B cell (primary cell): ENCODE measurements around the gene GHRL. TPM values are rescaled to one million over a fixed set of nuclear protein-coding genes. Genes with fewer than 3 reads are reported as not detected.

Experiments used
- ATAC-seq: fragments of 200-7000 bp; cut with Tn5 transposase; one replicate; pipeline ENCODE4 v1.10.0; 2021; ENCODE audit warnings: low read depth, mild to moderate bottlenecking, moderate number of reproducible peaks, moderate library complexity
- CTCF ChIA-PET: fragments of 350-600 bp; sonication (Branson Sonifier 250); formaldehyde crosslinking; loops from one replicate; lab custom pipeline; 2021; ENCODE audit warnings: antibody characterized with exemption, inconsistent platforms; lab: Charles Lee
- POLR2A ChIA-PET: fragments of 350-600 bp; sonication (Branson Sonifier 250); formaldehyde crosslinking; loops from one replicate; lab custom pipeline; 2021; ENCODE audit warnings: antibody characterized with exemption; lab: Charles Lee
- DNase-seq: peaks from one replicate; pipeline ENCODE4 v3.0.0; 2013
- H2AFZ ChIP-seq: 2 replicates; pipeline ENCODE4 v1.6.1; 2012; ENCODE audit warnings: mild to moderate bottlenecking, low read depth, low read length; ENCODE audit not compliant: insufficient read depth, poor library complexity, severe bottlenecking
- H3K27ac ChIP-seq, 2 donors: 1 replicate in 1 of 2; 2 replicates in 1 of 2; pipeline ENCODE4 v1.5.1; 2012 to 2013; ENCODE audit warnings: low read length in 2 of 2, mild to moderate bottlenecking in 2 of 2, moderate library complexity in 1 of 2
- H3K27me3 ChIP-seq, 4 experiments: fragments of 200-600 bp in 1 of 4; sonication (generic) in 1 of 4; replicated peaks in 1 of 4; 1 replicate in 2 of 4; 2 replicates in 2 of 4; pipeline versions ENCODE4 v1.6.1 to v1.7.0; 2013 to 2016; ENCODE audit warnings: low read length in 3 of 4, mild to moderate bottlenecking in 2 of 4, mixed read lengths in 1 of 4, moderate library complexity in 1 of 4; ENCODE audit not compliant: insufficient read depth in 4 of 4, control insufficient read depth in 3 of 4; ENCODE audit errors: control extremely low read depth in 1 of 4
- H3K36me3 ChIP-seq, 2 experiments: replicated peaks in 1 of 2; 1 replicate in 1 of 2; 2 replicates in 1 of 2; pipeline versions ENCODE4 v1.6.1 to v1.7.1; 2013; ENCODE audit warnings: low read length in 1 of 2; ENCODE audit not compliant: insufficient read depth in 2 of 2, control insufficient read depth in 1 of 2; ENCODE audit errors: control extremely low read depth in 1 of 2, extremely low read depth in 1 of 2
- H3K4me1 ChIP-seq, 2 donors: fragments of 200-600 bp in 1 of 2; sonication (generic) in 1 of 2; 1 replicate in 1 of 2; 2 replicates in 1 of 2; pipeline versions ENCODE4 v1.5.1 to v1.6.1; 2013 to 2017; ENCODE audit warnings: low read length in 2 of 2; ENCODE audit not compliant: control insufficient read depth in 2 of 2, insufficient read depth in 2 of 2
- H3K4me2 ChIP-seq: replicated peaks from 2 replicates; pipeline ENCODE3; 2012; ENCODE audit warnings: mild to moderate bottlenecking, low read depth, low read length; ENCODE audit not compliant: poor library complexity, severe bottlenecking
- H3K4me3 ChIP-seq, 5 experiments: fragments of 200-600 bp in 1 of 5; sonication (generic) in 1 of 5; 1 replicate in 3 of 5; 2 replicates in 2 of 5; pipeline versions ENCODE4 v1.5.1 to v1.7.0; 2011 to 2016; ENCODE audit warnings: low read length in 4 of 5, mild to moderate bottlenecking in 4 of 5, low read depth in 2 of 5, control low read depth in 1 of 5, moderate library complexity in 1 of 5; ENCODE audit not compliant: insufficient read depth in 1 of 5; ENCODE audit errors: control extremely low read depth in 1 of 5, extremely low read depth in 1 of 5
- H3K79me2 ChIP-seq: fragments of 200-600 bp; sonication (generic); one replicate; pipeline ENCODE4 v1.6.0; 2016; ENCODE audit warnings: low read length; ENCODE audit not compliant: control insufficient read depth, insufficient read depth
- H3K9ac ChIP-seq: fragments of 200-600 bp; sonication (generic); 2 replicates; pipeline ENCODE4 v1.6.1; 2017; ENCODE audit warnings: mild to moderate bottlenecking, low read length, moderate library complexity
- H3K9me3 ChIP-seq, 3 donors: one replicate each; pipeline versions ENCODE4 v1.6.1 to v1.7.1; 2013; ENCODE audit warnings: low read length in 2 of 3; ENCODE audit not compliant: control insufficient read depth in 2 of 3, insufficient read depth in 1 of 3; ENCODE audit errors: control extremely low read depth in 1 of 3
- H4K20me1 ChIP-seq: 2 replicates; pipeline ENCODE4 v1.6.0; 2012; ENCODE audit warnings: mild to moderate bottlenecking, low read length; ENCODE audit not compliant: insufficient read depth, control insufficient read depth, poor library complexity, severe bottlenecking
- H3K27ac Mint-ChIP-seq: one replicate; pipeline ENCODE4 v1.8.0; 2021; ENCODE audit warnings: mixed read lengths
- H3K27me3 Mint-ChIP-seq: one replicate; pipeline ENCODE4 v1.8.0; 2021; ENCODE audit warnings: mixed read lengths
- H3K4me1 Mint-ChIP-seq: one replicate; pipeline ENCODE4 v1.8.0; 2021; ENCODE audit warnings: mixed read lengths
- H3K4me3 Mint-ChIP-seq: one replicate; pipeline ENCODE4 v1.8.0; 2021; ENCODE audit warnings: mixed read lengths
- H3K9me3 Mint-ChIP-seq: one replicate; pipeline ENCODE4 v1.8.0; 2022; ENCODE audit warnings: mixed read lengths; ENCODE audit not compliant: insufficient read depth
- CTCF ChIP-seq: fragments of 200-600 bp; IDR thresholded peaks from one replicate; pipeline ENCODE4 v1.8.0; 2022; ENCODE audit warnings: antibody characterized with exemption, mild to moderate bottlenecking
- EZH2 ChIP-seq: IDR thresholded peaks from 2 replicates; pipeline ENCODE4 v1.6.1; 2012; ENCODE audit warnings: borderline replicate concordance, low read depth, mild to moderate bottlenecking, moderate library complexity, low read length; ENCODE audit not compliant: insufficient read depth, poor library complexity, severe bottlenecking
- WGBS: methylation state at CpG from one replicate; pipeline ENCODE4 v1.1.5; 2013; ENCODE audit warnings: missing lambda C conversion rate; ENCODE audit not compliant: insufficient coverage; 5-methylcytosine and 5-hydroxymethylcytosine counted together
- intact Hi-C: fragments of 100-400 bp; cut with micrococcal nuclease; formaldehyde crosslinking; loops from one replicate; pipeline ENCODE4 v1.10.0; 2022
- polyA plus RNA-seq: library from polyadenylated mRNA; depleted of rRNA; stranded (reverse); fragments of >200 nt; gene quantifications from 2 replicates; pipeline ENCODE4 v1.2.3, GENCODE V29; 2012
- total RNA-seq, 2 donors: library from RNA; stranded (reverse); fragments of 120-200 nt in 1 of 2; gene quantifications; 1 replicate in 1 of 2; 2 replicates in 1 of 2; pipeline versions ENCODE4 v1.2.3 to v1.2.4, GENCODE V29; 2013 to 2022

The GHRL gene
- total and polyA plus RNA-seq, 2 donors (not counting 1 experiment from before 2014, with no cell fraction given) = 2.8 to 3.0 TPM

GRCh38 chr3:10333349-10333650 is 40.6 kb upstream of the GHRL start:
- Histone ChIP-seq H3K27ac (peak overlapping the region in 1 of 2 donors; percentile 34), H3K79me2 (no peaks in the 10 kb centered on the region), H3K36me3 (no peaks in the 10 kb centered on the region), H3K9me3 (no peaks in the 10 kb centered on the region), H3K9ac (no peak overlapping the region), H4K20me1 (no peaks in the 10 kb centered on the region), H3K27me3 (no peaks in the 10 kb centered on the region), H3K4me1 (peaks cover 13 to 14% of the 10 kb centered on the region in 2 donors), H2AFZ (peak overlapping the region; percentile 40), H3K4me3 (no peak overlapping the region), H3K4me2 (peak overlapping the region; percentile 37)
- CTCF ChIA-PET = interaction anchor here (2.0 kb wide), 1 partner anchor 405 kb away, joined by 12 read pairs; no protein-coding TSS in a partner anchor
- POLR2A ChIA-PET = no interaction called here
- intact Hi-C loops = no loop called here
- peaks cover 16% of the 10 kb centered on the region for H3K27me3 Mint-ChIP-seq
- WGBS = 6% methylated on average over 1 of the region's 2 CpGs
- H3K4me1 Mint-ChIP-seq = peaks cover 38% of the 10 kb centered on the region
- no peak for TF ChIP-seq CTCF
- no peak for TF ChIP-seq EZH2
- H3K27ac Mint-ChIP-seq = peak overlapping the region; percentile 2
- no peak overlapping the region for H3K4me3 Mint-ChIP-seq
- no peaks in the 10 kb centered on the region for H3K9me3 Mint-ChIP-seq
- ATAC-seq = no peak
- no peak for DNase-seq

- no peak overlapping the region for H3K27ac ChIP-seq
- H3K27me3 ChIP-seq = peaks cover 0 to 1% (median under 1%) of the 10 kb centered on the region in 4 experiments
- ATAC-seq = peak; percentile 45
- intact Hi-C loops = no loop called here
- TF ChIP-seq CTCF (no peak), EZH2 (no peak)
- DNase-seq = peak; percentile 60
- CTCF ChIA-PET = no interaction called here
- H3K79me2 ChIP-seq = no peaks in the 10 kb centered on the region
- H3K9me3 ChIP-seq = no peaks in the 10 kb centered on the region
- H3K4me1 Mint-ChIP-seq = peaks cover 36% of the 10 kb centered on the region
- POLR2A ChIA-PET = no interaction called here
- H3K4me3 Mint-ChIP-seq = no peak overlapping the region
- H3K9ac ChIP-seq = no peak overlapping the region
- no peaks in the 10 kb centered on the region for H3K36me3 ChIP-seq
- H3K27ac Mint-ChIP-seq = no peak overlapping the region
- peaks cover 13 to 14% of the 10 kb centered on the region in 2 donors for H3K4me1 ChIP-seq
- no peaks in the 10 kb centered on the region for H3K9me3 Mint-ChIP-seq
- no peak overlapping the region for H3K4me3 ChIP-seq
- H3K27me3 Mint-ChIP-seq = peaks cover 17% of the 10 kb centered on the region
- H2AFZ ChIP-seq = peak overlapping the region; percentile 40
- H4K20me1 ChIP-seq = no peaks in the 10 kb centered on the region
- WGBS = 59% methylated on average over 15 of the region's 20 CpGs
- H3K4me2 ChIP-seq = peak overlapping the region; percentile 37
Measured at GRCh38 chr3:10332481-10333348, 40.0 kb upstream of the GHRL start.
